GM19240 (cell line): ENCODE results near the gene CHMP6.
"Not testable (repeated sequence)": the region's sequence is repeated elsewhere in the genome, so short reads cannot be mapped to it uniquely, and the experiment has no call there.

ENCODE experiments used
- DNase-seq: peaks from one replicate; pipeline ENCODE4 v3.0.0; 2011; ENCODE audit warnings: low spot score; ENCODE audit not compliant: insufficient read length

CHMP6 gene

DNA sequence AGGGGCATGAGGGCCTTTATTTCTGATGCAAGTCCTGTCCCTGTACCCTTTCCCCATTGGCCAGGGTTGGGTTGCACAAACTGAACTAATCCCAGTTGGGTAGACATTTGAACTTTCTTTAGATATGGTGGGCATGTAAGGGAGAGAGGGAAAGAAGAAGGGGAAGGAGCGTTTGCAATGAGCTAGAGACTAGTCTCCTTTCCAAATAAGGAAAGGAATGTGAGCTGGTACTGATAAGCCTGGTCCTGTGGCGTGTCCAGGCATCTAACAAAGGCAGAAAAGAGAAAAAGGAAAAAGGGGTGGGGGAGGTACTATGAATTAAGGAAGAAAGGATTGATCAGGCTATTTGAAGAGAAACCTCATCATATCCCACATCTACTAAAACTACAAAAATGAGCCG lies 20.3 kb downstream of the CHMP6 start:
- no peak for DNase-seq

DNA sequence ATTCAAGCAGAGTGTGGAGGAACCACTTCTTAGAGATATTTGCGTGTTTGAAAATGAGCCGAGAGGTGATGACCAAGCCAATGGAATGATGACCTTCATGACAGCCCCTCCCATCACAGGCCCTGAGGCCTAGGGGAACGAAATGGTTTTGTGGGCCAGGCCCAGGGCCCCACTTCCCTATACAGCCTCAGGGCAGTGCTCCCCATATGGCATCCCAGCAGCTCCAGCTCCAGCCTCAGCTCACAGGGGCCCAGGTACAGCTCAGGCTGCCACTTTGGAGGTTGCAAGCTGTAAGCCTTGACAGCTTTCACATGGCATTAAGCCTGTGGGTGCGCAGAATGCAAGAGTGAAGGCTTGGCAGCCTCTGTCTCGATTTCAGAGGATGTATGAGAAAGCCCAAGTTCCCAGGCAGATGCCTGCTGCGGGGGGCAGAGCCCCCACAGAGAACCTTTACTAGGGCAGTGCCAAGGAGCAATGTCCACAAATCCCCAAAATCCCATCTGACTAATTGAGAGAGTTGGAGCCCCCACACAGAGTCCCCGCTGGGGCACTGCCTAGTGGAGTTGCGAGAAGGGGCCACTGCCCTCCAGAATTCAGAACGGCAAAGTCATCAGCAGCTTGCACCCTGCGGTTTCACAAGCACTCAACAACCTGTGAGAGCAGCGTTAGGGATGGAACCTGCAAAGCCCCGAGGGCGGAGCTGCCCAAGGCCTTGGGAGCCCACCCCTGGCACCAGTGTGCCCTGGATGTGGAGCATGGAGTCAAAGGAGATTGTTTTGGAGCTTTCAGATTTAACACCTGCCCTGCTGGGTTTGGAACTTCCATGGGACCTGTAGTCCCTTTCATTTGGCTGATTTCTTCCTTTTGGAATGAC lies 21.2 kb downstream of the CHMP6 start:
- no peak for DNase-seq

DNA sequence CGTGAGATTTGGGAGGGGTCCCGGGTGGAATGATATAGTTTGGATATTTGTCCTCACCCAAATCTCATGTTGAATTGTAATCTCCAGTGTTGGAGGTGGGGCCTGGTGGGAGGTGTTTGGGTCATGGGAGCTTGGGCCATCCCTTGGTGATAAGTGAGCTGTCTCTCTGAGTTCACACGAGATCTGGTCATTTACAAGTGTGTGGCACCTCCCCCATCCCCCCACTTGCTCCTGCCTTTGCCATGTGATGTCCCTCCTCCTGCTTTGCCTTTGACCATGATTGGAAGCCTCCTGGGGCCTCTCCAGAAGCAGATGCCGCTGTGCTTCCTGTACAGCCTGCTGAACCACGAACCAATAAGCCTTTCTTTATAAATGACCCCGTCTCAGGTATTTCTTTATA lies 22.0 kb downstream of the CHMP6 start:
- no peak for DNase-seq

DNA sequence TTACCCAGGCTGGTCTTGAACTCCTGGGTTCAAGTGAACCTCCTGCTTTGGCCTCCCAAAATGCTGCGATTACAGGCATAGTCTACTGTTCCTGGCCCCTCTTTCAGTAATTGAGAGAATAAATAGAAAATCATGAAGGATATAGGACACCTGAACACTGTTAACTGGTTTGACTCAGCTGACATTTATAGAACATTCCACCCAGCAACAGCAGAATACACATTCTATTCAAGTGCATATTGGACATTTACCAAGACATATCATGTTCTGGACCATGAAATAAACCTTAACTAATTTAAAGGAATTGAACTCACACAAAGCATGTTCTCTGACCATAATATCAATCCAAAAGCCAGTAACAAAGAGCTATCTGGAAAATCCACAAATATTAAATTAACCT lies 23.5 kb downstream of the CHMP6 start:
- no peak for DNase-seq

DNA sequence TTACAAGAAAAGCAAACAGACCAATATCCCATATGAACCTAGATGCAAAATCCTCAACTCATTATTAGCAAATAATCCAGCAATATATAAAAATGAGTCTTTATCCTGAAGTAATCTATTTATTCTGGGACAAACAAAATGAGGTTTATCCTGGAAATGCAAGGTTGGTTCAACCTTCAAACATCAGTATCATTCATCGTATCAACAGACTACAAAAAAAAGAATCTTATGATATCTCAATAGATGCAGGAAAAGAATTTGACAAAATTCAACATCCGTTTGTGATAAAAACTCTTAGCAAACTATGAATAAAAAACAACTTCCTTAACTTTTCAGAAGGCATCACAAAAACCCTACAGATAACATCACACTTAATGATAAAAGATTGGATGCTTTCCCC lies 24.9 kb downstream of the CHMP6 start:
- DNase-seq, result no peak

DNA sequence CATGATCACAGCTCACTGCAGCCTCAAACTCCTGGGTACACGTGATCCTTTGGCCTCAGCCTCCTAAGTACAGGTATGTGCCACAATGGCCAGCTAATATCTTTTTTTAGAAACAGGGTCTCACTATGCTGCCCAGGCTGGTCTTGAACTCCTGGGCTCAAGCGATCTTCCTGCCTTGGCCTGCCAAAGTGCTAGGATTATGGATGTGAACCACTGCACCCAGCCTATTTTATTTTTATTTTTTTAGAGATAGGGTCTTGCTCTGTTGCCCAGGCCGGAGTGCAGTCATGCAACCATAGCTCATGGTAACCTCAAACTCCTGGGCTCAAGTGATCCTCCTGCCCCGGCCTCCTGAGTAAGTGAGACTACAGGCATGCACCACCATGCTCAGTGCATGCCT lies 25.7 kb downstream of the CHMP6 start:
- DNase-seq, result not testable (repeated sequence)

DNA sequence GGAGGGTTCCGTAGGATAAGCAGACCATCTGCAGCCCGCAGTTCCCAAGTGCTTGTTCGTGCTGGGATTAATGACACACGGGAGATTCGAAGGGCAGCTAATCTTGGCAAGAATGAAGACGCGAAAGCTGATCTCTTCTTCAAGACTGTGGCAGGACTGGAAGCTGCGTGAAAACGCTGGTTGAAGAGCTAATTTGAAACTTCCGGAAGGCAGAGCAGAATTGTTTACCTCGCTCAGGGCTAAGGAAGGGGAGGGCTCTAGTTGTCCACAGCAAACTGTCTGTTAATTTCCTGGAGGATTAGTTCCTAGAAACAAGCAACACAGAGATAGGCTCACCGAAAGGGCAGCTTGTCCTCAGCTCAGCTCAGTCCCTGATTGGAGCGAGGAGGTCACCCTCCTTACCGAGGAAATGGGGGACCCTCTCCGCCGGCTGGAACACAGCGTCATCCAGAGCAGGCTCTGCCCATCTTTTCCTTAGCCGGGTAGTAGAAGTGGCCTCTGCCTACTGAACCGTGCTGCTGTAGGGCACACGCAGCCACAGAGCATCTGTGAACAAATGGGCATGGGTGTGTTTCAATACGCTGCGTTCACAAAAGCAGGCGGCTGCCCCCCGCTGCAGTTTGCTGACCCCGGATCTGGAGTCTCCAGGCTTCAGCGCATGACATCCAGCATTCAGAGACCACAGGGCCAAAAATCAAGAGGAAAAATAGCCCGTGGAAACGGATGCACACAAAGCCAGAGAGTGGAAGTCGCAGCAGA lies 26.6 kb downstream of the CHMP6 start:
- no peak for DNase-seq

DNA sequence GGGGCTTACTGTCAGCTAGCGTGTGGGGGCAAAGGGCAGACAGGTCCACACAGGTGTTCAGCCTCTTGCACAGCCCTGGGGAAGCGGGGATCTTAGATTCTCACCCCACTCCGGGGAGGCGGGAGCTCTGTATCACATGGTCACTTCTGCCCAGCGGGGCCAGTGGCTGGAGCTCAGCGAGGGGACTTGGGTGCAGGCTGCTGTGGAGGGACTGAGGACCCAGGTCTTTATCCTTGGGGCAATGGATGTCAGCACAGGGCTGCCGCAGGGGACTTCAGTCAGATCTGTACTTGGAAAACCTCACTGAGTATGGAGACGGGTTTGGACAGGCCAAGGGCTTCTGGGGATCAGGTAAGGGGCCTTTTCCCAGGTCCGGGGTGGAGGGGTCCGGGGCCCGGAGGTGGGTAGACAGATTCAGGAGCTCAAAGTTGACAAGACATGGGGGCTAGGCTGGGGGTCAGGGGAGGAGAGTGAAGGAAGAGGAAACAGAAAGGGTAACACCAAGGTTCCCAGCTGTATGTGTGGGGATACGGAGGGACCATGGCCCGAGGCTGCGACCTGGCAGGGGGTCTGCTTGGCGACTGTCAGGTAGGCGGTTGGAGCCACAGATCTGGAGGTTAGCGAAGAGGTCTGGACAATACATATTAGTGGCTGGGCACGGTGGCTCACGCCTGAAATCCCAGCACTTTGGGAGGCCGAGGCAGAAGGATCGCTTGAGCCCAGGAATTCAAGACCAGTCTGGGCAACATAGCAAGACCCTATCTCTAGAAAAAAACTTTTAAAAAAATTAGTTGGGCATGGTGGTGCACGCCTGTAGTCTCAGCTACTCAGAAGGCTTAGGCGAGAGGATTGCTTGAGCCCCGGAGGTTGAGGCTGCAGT lies 28.2 kb downstream of the CHMP6 start:
- DNase-seq, result no peak

DNA sequence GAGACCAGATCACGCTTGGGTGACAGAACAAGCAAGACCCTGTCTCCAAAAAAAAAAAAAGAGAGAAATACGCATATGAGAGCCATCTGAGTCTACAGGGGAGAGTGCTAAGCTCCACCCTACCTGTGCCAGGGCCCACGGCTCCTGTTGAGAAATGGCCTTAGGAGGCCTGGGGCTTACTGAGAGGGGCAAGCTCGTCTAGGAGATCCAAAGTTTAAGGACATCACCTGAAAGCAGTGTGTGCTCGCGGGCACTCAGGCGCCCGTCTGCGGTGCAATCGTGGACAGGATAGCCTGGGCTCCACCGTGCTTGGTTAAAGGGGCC lies 28.8 kb downstream of the CHMP6 start:
- DNase-seq, result no peak

DNA sequence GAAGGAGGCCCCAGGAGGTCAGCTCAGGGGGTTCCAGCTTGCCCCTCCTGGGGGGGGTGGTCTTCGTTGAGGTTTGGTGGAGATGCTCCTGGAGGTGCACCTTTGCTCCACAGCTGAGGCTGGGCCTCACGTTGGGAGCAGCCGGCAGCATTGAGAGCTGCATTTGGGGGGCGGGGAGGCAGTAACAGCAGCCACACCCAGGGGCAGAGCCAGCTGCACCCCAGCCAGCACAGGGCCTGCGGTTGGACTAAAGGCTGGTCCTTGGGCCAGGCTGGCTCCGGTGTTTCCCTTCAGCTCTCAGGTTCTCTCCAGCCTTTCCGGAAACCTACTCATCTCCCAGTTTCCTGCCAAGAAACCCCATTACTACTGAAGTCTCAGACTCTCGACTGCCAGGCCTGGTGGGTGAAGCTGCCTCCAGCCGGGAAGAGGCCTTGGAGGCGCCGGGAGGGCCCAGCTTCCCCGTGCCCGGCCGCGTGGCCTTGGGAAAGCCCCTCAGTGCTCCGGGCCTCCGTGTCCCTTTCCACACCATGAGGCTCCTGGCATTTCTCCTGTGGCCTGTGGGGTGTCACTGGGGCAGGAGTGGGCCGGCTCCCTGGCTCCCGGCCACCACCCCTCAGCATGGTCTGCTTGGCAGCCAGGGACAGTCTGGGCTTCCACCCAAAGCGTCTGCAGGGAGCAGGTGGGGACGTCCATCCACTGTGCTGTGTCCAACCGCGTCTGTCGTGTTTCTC lies 29.3 kb downstream of the CHMP6 start:
- no peak for DNase-seq

DNA sequence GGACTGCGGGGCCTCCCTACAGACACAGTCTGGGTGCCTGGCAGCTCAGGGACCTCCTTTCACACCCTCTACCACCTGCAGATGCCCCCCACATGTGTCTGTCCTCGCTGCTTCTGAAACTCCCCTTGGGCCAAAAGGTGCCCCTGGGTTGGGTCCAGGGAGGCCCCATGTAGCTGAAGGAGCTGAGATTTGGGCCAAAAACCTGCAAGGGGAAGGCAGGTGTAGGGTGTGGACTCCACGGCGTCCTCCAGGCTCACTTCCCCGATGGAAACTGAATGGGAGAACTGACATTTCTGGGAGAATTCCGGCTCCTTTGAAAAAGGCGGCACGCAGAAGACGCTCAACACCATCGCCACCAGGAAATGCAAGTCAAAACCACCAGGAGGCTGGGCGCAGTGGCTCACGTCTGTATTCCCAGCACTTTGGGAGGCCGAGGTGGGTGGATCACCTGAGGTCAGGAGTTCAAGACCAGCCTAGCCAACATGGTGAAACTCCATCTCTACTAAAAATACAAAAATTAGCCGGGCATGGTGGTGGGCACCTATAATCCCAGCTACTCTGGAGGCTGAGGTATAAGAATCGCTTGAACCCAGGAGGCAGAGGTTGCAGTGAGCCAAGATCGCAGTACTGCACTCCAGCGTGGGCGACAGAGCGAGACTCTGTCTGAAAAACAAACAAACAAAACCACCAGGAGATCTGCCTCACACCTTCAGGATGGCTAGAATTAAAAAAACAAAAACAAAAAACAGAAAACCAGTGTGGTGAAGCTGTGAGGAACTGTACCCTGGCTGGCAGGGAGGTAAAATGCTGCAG lies 30.1 kb downstream of the CHMP6 start:
- no peak for DNase-seq

DNA sequence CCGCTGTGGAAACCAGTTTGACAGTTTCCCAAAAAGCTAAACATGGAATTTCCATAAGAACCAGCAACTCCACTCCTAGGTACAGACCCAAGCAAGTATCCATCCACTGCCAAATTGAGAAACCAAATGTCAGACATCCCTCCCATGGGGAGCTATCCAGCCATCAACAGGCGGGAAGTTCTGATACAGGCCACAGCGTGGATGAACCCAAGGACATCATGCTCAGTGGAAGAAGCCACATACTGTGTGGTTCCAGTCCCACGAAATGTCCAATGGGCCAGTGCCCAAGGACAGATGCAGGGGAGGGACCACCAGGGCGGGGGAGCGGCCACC lies 30.7 kb downstream of the CHMP6 start:
- DNase-seq, result no peak

DNA sequence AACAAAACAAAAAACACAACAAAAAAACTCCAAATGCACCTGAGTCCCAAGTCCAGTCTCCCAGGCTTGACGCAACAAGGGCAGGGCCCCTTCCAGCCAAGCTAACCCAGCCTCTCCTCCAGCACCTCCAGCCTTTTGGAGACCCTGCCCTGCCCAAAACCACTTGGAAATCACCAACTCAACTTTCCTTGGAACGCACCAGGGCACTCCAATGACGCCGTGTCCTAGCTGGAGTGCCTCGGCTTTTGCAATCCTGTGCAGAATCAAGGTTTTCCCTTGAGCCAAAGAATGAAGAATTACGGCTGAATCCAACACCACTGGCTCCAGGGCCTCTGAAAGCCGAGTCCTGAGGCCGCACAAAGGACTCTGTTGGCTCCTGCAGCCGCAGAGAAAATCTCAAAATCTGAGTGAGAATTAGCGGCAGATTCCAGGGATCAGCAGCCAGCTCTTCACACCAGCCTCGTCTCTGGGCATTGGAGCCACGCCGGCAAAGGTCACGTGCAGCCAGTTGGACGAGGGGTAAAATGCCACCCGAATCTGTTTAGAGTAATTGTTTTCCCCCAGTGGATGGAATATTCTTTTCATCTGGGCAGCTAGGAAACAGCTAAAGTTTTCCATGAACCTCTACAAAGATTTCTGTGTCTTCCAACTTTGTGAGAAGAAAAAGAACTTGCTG lies 33.6 kb downstream of the CHMP6 start:
- DNase-seq, result no peak

DNA sequence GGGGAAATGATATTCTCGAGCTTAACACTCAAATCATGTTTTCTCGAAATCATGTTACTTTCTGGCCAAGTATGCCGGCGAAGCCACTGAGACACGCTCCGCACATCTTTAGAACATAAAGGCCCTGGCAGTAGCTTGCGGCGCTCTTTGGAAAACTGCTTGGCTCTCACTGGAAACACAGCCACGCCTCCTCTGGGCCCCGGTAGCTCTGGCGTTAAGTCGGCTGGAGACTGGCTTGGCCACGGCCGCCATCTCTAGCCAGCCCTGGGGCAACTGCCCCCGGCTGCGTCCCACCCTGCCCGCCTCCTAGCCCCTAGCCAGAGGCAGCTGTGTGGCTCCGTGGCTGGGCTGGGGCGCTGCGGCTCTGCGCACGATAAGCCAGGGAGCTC lies 34.1 kb downstream of the CHMP6 start:
- DNase-seq, result no peak

DNA sequence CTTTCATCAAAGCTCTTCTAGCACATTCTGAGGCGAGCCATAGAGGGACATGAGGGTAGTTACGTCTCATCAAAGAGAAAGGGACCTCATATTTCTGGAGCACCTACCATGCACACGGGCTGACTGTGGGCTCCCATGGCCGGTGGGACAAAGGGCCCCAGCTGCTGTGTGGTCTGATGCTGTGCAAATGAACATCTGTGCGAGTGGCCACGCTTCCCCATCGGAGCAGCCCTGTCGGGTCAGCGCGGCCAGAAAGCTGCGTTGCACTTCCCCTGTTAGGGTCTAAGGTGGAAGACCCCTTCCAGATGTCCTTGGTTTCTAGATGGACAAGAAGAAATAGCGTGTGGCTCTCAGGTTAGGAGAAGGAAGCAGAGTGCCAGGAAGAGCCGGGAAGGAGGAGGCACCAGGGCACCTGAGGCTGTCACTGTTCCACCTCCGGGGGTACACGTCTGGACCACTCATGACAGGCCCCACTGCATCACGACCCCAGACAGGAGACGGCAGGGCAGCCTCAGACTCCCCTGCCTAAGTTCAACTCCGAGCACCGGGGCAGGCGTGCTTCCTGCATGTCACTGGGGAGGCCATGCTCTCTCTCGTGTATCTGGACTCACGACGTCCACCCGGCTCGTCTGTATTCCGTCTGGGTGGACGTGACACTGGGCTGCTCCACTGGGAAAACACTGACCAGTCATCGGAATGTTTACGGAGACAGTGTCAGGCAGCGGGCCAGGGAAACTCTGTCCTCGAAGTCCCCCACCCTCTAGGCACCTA lies 34.8 kb downstream of the CHMP6 start:
- no peak for DNase-seq

DNA sequence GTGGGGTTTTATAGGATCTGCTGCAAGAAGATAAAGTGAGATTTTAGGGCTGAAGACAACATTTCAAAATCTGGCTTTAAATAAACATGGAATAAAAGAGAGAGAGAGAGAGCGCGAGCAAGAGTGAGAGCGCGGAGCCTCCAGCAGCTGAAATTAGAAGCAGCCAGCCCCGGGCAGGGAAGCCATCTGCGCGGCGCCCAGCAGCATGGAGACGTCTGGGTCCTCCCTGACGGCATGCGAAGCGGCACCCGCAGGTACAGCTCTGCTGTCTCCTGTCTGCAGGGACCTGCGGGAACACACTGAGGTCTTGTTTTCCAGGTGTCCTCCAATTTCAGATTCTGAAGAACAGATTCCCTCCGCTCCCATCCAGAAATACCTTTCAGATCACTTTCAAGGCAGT lies 35.4 kb downstream of the CHMP6 start:
- no peak for DNase-seq

DNA sequence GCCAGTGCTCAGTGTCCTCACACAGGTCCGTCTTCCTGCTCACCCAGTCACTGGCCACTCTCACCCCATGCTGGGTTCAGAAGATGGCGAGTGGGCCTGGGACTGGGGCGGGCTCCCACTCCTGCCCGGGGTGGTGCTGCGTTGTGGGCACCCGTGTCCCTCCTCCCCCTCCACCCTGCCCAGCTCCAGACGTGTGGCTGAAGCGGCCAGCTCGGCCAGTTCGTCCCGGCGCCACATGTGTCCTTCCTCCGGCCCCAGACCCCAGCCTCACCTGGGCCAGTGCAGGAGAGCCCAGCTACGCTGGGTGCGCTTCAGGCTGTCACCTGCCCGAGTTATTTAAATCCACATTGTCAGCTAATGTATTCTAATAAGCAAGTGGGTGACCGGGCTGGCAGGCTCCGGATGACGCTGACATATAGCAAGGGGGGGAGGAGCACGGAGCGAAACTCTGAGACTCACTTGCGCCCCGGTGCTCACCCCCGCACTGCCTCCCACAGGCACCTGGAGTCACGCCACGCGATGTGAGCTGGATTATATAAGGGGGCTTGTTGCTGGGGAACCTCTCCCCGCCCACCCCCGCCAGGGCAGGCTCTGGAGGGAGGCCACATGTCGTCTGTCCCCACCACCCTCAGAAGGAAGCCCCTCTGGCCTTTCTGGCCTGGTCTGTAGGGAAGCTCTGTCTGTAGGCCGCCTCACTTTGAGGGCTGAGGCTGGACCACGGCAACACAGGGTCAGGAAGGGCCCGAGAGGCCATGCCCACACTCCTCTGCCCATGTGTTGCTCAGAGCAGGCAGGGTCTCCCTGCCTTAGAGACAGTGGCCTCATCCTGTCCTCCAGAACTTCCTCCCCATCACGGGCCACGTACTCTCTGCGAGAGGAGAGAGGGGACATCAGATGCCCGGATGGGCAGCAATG lies 36.2 kb downstream of the CHMP6 start:
- no peak for DNase-seq

DNA sequence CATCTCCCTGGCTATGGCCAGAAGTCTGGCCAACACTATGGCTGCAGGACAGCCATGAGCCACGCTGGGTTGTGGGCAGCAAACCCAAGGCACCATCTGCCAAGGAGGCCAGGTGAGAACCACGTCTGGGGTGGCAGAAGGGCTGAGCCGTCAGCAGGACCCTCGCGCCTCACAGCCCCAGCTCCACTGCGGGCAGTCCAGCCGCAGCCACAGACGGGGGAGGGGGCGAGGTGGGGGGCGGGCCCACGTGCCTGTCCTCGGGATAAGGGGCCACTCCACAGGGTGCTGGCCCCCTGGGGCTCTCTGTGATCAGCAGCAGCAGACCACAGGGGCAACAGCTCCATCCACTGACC lies 36.8 kb downstream of the CHMP6 start:
- DNase-seq, result no peak
